ENCODE measurements around the gene MCF2L2.
A peak's percentile ranks its signal among the peaks of the same experiment; 100 is the strongest.
"Not testable (repeated sequence)": the region's sequence is repeated elsewhere in the genome, so short reads cannot be mapped to it uniquely, and the experiment has no call there.

MCF2L2 gene

GRCh38 chr3:183396662-183397391 is 31.6 kb downstream of the MCF2L2 start:
- DNase-seq (ENCODE audit: low read depth in 2 of 2): no peak

DNA sequence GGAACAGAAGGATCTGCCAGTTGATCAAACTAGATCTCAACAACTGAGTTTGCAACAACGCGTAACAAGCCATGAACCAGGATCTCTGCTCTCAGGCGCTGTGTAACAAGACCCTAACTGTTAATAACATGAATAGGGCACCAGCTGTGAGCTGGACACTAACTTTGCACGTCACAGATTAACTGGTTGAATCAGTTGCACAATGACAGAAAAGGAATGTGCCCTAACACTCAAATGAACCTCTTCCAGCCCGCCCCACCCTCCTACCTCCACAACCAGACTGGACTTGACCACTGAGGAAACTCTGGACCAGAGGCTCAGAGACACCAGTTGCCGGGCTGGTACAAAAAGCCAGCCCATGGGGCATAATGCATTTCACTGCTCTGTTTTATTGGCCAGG is 34.3 kb downstream of the MCF2L2 start:
- DNase-seq (ENCODE audit: low read depth in 2 of 2): no peak

- no peak for DNase-seq (ENCODE audit: low read depth in 2 of 2)
These were observed 34.8 kb downstream of the MCF2L2 start for GRCh38 chr3:183393625-183394024.

DNA sequence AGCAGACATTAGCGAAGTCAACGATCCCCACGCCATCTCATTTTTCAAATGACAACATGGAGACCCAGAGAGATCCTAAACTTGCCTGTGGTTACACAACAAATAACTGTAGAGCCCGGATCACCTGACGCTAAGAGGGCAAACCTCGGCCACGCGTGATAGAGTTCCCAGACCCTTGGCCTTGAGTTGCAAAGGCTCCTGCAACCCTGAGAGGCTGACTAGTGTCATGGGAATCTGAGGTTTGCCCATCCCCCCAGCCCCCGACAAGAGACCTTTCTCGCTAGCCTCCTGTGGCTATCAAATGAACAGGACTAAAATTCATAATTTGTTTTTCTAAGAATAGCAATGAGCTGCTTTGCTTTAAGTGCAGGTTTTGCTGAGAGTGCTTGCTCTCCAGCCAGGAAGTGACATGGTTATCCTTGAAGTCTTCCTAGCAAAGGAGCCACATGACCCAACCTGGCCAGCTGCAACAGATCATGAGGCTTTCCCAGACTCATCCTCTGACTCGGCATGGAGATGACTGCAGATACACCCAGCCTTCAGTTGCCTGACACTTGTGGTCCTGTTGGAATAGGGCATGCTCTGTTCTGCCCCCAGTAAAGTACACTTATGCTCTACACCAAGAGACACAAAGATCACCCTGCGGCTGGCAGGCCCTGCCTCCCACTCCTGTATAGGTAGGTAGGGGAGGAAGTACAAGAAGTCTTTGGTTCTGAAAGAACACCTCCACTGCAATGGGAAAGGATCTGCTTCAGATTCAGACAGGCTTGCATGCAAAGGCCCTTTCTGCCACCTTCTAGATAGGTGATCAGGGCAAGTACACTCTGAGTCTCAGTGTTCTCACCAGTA is 36.0 kb downstream of the MCF2L2 start:
- no peak for DNase-seq (ENCODE audit: low read depth in 2 of 2)

- DNase-seq (ENCODE audit: low read depth in 2 of 2): no peak
These were observed 37.0 kb downstream of the MCF2L2 start for GRCh38 chr3:183391460-183391859.

- DNase-seq (ENCODE audit: low read depth in 2 of 2): no peak
These were observed 37.6 kb downstream of the MCF2L2 start for GRCh38 chr3:183390844-183391243.

DNA sequence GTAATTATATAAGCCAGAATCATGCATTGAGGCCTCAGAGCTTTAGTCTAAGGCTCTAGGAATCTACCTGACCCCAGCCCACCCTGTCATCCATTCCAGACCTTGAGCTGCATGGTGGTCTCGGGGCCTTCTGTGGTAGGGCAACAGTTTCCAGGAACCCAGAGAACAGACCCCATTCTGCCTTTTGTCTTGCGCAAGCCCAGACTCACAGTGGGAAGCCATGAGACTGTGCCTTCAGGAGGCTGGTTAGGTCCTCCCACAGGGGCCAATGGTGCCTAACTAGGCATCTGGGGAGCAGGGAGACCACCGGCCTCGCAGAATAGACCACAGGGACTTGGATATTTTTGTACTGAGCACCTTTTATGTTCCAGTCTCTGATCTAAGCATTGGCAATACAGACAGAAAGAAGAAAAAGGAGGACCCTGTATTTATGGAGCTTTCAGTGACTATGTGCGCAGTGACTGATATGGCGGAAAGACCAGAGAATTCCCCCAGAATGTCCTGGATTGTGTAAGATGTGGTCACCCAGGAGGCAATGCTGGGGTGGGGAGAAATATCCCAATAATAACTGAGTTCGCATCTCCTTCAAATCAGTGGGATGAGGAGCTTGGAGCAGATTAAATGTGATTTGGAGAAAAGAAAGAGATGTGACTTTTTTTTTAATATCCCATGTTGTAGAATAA is 40.1 kb downstream of the MCF2L2 start:
- DNase-seq (ENCODE audit: low read depth in 2 of 2): no peak

- no peak for DNase-seq (ENCODE audit: low read depth in 2 of 2)
These were observed 40.6 kb downstream of the MCF2L2 start for GRCh38 chr3:183387797-183388196.

DNA sequence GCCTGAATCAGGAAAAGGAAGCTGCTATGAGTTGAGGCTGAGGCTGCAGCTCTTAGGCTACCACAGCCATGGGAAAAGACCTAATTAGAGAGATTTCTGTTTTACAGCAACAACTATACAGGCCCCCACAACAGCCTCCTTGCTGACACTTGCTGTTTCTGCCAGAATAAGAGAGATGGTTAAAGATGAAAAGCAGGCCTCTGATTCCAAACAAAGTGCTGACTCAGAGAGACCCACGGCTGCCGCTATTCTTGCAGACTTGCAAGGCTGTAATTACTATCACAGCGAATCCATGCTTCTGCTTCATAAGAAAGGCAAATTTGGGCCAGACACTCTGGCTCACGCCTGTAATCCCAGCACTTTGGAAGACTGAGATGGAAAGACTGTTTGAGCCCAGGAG is 41.8 kb downstream of the MCF2L2 start:
- no peak for DNase-seq (ENCODE audit: low read depth in 2 of 2)

- DNase-seq (ENCODE audit: low read depth in 2 of 2): peak; percentile 33 to 40
These were observed 42.5 kb downstream of the MCF2L2 start for GRCh38 chr3:183385698-183386613.

GRCh38 chr3:183381673-183382072 is 46.7 kb downstream of the MCF2L2 start:
- DNase-seq (ENCODE audit: low read depth in 2 of 2): no peak

GRCh38 chr3:183381179-183381578 is 47.2 kb downstream of the MCF2L2 start:
- DNase-seq (ENCODE audit: low read depth in 2 of 2): no peak

DNA sequence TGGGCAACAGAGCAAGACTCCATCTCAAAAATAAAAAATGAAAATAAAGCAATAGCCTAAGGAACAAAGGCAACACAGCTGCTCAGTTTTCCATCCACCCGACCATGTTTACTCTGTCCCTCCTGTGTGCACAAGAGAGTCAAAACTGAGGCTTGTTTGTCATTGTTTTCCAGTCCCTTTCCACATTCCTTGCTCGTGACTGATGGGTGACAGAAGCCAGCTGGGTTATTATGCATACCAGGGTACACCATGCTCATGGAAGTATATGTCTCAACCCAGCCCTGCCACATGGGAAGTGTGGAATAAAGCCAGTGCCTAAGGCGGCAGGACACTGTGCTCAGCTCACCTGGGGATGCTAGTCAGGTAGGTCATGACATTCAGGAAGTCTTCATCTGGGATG is 49.5 kb downstream of the MCF2L2 start:
- DNase-seq (ENCODE audit: low read depth in 2 of 2): no peak

DNA sequence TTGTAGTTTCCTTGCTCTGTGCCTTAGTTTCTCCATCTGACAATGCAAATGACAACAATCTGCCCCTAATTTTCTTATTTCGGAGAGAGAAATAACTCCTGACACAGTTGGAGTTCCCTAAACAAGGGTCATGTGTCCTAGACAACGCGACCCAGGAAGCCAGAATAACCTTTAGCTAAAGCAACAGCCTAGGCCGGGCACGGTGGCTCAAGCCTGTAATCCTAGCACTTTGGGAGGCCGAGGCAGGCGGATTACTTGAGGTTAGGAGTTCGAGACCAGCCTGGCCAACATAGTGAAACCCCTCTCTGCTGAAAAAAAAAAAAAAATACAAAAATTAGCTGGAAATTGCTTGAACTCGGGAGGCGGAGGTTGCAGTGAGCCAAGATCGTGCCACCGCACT is 49.9 kb downstream of the MCF2L2 start:
- no peak for DNase-seq (ENCODE audit: low read depth in 2 of 2)

DNA sequence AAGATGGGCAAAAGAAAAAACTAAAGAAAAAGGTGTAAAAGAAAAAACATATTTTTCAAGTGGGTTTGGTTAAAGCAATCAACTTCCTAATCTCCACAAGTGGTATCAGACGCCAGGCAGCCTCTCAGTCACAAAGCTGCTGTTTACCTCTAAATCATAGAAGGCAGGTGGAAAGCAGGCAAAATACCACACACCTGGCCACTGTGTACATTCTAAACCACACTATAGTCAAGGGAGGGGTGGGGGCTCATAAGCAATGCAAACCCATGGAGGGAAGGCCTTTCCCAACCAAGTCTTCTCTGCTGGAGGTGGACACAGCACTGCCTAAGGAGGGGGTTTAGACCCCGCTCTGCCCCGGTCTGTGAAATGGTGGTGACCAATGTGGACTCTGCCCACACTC is 50.4 kb downstream of the MCF2L2 start:
- DNase-seq (ENCODE audit: low read depth in 2 of 2): no peak

DNA sequence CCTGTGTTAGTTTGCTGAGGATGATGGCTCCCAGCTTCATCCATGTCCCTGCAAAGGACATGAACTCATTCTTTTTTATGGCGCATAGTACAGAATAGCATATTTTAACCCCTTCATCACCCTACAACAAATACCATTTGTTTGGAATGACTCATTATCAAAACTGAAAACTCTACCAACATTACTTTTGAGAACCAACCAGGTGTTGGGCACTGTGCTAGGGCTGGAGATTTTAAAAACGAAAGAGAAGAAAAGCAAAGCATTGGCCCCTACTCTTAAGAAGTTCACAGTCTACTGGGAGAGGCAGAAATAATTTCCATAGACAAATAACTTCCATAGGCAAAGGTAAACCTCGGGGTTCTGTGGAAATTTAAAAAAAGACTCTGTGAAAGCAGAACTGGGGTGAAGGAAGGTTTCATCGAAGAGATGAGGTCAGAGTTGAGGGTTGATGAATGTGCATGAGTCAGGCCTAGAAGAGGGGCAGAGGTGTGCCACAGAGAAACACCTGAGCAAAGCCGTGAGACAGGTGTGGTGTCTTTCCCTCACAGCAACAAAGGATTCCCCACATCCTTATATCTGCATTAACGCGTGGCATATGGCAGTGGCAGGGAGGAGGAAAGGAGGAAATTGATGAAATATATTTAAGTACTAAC is 51.0 kb downstream of the MCF2L2 start:
- DNase-seq (ENCODE audit: low read depth in 2 of 2): no peak

DNA sequence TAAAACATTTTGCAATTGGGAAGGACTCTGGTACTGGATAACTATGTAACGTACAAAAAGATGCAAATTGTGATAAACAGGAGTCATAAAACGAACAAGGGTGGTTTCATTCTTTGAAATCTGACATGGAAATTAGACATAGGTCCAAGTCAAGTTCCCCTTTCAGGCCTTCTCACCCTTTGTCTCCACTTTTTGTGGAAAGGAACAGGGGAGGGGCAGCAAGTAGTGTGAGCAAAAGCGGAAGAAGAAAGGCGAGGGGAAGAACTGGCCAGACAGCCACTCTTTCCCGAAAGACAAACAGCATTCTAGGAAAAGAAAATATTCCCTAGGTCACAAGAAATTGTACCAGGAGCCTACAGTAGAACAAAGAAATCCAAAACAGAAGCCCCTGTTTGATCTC is 52.6 kb downstream of the MCF2L2 start:
- DNase-seq (ENCODE audit: low read depth in 2 of 2): no peak

DNA sequence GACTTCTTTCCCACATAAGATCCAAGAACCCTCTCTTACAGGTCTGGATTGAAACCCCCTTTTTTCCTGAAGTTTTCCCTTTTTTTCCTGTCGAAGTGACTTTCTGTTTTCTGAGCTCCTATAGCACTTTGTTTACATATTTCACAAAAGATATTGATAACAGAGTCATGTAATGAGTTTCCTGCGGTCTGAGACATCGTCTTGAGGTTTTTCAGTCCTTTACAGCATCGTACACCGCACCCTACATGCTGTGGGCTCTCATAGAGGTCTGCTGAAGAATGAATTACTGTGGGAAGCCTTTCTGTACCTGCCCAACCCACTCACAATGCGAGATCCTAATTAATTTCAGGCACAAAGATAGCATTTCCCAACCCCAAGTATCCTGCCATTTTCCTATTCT is 53.1 kb downstream of the MCF2L2 start:
- DNase-seq (ENCODE audit: low read depth in 2 of 2): no peak

- DNase-seq (ENCODE audit: low read depth in 2 of 2): no peak
These were observed 55.5 kb downstream of the MCF2L2 start for GRCh38 chr3:183372911-183373310.

DNA sequence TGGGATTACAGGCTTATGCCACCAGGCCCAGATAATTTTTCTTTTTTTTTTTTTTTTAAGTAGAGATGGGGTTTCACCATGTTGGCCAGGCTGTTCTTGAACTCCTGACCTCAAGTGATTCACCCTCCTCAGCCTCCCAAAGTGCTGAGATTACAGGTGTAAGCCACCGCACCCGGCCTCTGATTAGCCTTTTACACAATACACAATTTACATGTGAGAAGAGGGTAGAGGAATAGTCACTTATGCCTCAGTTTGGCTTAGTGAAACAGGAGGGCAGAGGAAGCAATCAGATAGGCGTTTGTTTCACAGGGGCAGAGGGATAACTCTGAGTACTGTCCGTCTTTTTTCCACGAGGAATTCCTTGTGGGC is 56.8 kb downstream of the MCF2L2 start:
- DNase-seq (ENCODE audit: low read depth in 2 of 2): not testable (repeated sequence)

GRCh38 chr3:183370391-183370790 is 58.0 kb downstream of the MCF2L2 start:
- no peak for DNase-seq (ENCODE audit: low read depth in 2 of 2)

Measured in stimulated activated CD4-positive, alpha-beta T cell treated with anti-CD3 and anti-CD28 coated beads, Interleukin-4, amount 100 ng/mL, for 48 hours (primary cell).